ENCODE results near the gene PLXNB3.

GRCh38 chrX:153728095-153728494 lies 36.0 kb upstream of the PLXNB3 start:
- TF ChIP-seq CTCF (IDR thresholded peaks at IDR 0.05; ENCODE audit: insufficient read depth, low read length, poor library complexity, severe bottlenecking) = no peak
- TF ChIP-seq EZH2phosphoT487 (conservative IDR thresholded peaks at IDR 0.05; ENCODE audit: low read length) = no peak
